NT2/D1 (cell line): ENCODE data around the gene RSPH6A.

ENCODE experiments used
- SUZ12 ChIP-seq: IDR thresholded peaks from 2 replicates; pipeline ENCODE4 v1.6.1; 2011; ENCODE audit not compliant: insufficient read length, insufficient read depth; ENCODE audit errors: extremely low read depth
- YY1 ChIP-seq: IDR thresholded peaks from 2 replicates; pipeline ENCODE4 v1.6.1; 2011; ENCODE audit not compliant: insufficient read length, insufficient read depth
- ZNF274 ChIP-seq: IDR thresholded peaks from 2 replicates; pipeline ENCODE4 v1.6.1; 2011; ENCODE audit warnings: mild to moderate bottlenecking, low read depth, low read length

DNA sequence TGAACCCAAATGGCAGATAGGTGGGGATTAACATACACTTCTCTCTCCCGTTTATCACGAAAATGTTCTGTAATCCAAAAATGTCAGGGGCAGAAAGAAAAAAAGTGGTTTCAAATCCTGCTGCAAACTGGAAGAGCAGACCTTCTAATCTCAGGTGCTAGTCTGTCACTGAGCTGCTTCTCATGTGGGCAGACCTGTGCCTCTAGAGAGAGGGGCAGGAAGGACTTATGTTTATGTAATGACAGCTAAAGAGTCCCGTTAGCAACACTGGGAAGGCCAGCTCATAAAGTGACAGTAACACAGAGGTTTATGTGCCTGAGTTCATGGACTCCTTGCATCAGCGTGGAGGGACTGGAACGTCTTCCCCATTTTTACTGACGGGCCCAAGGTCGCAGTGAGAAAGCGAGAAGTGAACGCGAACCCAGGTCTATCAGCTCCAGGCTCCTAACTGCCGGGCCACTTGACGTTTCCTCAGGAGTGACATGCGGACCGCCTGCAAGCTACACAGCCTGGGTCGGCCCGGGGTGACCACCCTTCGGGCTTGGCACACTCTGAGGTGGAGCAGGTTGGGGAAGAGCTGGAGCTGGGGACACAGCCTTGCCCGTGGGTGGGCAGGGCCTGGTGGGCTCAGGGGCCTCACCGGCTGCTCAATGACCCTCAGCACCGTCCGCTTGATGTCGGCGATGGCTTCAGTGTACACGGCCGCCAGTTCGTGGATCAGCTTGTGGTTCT, 9.6 kb upstream of the RSPH6A start:
- TF ChIP-seq YY1 (no peak), ZNF274 (no peak), SUZ12 (no peak)
